Skeletal muscle tissue (tissue), 4 donors: ENCODE measurements around the gene FNDC3B. TPM values are rescaled to one million over a fixed set of nuclear protein-coding genes. Genes with fewer than 3 reads are reported as not detected.

Experiments
- H3K27ac ChIP-seq: one replicate; pipeline ENCODE4 v1.7.0; 2013; ENCODE audit warnings: mild to moderate bottlenecking, low read depth, low read length, inconsistent platforms
- H3K27me3 ChIP-seq, 3 donors: one replicate each; pipeline ENCODE4 v1.7.0; 2013; ENCODE audit warnings: low read length in 3 of 3; ENCODE audit not compliant: control insufficient read depth in 3 of 3, insufficient read depth in 3 of 3
- H3K36me3 ChIP-seq, 3 donors: one replicate each; pipeline ENCODE4 v1.7.0; 2013; ENCODE audit warnings: low read length in 3 of 3; ENCODE audit not compliant: control insufficient read depth in 3 of 3, insufficient read depth in 3 of 3
- H3K4me1 ChIP-seq, 3 donors: one replicate each; pipeline ENCODE4 v1.7.0; 2013; ENCODE audit warnings: low read length in 3 of 3, mild to moderate bottlenecking in 3 of 3; ENCODE audit not compliant: control insufficient read depth in 3 of 3, insufficient read depth in 3 of 3
- H3K4me3 ChIP-seq, 3 donors: one replicate each; pipeline ENCODE4 v1.7.0; 2013; ENCODE audit warnings: low read length in 3 of 3
- H3K9ac ChIP-seq, 3 donors: one replicate each; pipeline ENCODE4 v1.7.0; 2013; ENCODE audit warnings: low read length in 3 of 3, mild to moderate bottlenecking in 3 of 3, moderate library complexity in 2 of 3, low read depth in 1 of 3
- H3K9me3 ChIP-seq, 3 donors: one replicate each; pipeline ENCODE4 v1.7.0; 2013; ENCODE audit warnings: low read length in 3 of 3; ENCODE audit not compliant: control insufficient read depth in 3 of 3
- total RNA-seq: library from RNA; depleted of rRNA; stranded (reverse); fragments of >200 nt; gene quantifications from one replicate; pipeline ENCODE4 v1.2.3, GENCODE V29; 2014
- donor health status: Osteomylitis.

Gene FNDC3B
- total RNA-seq, 1 donor from 2014 or later: 140 TPM

DNA sequence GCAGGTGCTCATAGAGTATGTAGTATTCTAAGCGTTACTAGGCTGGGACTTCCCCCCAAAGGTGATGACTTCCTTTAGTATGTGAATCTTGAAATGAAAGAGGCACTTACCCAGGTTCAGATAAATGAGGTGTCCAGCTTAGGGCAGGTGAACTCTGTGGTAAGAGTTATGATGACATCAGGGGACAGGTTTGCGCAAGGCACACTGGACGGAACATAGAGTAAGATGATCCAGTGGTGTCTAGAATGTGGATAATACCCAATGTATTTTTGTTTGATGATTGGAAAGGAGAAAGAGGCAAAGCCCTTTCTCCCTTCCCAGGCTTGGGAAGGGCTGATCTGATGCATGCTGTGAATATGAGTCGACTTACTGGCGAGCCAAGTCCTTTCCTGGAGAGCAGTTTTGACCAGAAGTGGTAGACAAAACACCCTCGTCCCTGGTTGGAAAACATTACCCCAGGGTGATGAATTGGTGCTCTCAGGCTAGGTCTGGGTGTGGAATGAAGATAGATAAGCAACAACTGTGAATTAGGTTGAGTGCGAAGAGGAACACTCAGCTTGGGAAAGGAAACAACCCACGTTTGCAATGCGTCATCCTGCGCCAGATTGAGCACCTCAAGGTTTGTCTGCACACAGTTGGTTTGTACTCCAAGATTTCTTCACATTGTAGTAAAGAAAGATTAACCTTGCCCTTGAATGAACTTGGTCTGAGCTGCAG lies 284.7 kb downstream of the FNDC3B start:
- H3K9ac ChIP-seq: no peak overlapping the region
- H3K4me1 ChIP-seq: peaks cover 27 to 41% (median 28%) of the 10 kb centered on the region in 3 donors
- peaks cover 5 to 17% (median 17%) of the 10 kb centered on the region in 3 donors for H3K36me3 ChIP-seq

DNA sequence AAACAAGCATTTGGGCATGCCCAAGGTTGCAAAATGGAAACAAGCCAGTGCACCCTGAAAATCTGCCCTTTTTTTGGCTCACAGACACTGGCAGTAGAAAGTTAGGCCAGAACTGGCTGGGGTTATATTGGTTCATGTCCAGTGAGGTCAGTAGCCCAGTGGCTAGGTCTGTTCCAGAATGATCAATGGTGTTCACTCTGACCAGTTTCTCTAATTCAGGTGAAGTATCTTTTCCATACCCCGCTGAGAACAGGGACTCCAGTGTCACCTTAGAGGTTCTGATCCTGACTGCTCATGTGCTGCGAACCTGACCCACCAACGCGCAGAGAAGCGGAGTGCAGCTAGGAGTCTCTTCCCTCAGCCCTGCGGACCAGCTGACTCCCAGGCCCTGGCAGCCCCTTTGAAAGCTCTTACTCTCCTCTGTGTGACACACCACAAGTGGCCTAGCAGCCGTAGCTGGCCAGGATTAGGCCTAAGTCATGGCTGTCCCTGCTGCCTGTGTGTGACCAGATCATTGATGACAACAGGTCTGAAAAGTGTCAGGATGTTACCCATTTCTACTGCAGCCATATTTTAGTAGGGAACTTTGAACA lies 285.3 kb downstream of the FNDC3B start:
- no peak overlapping the region for H3K9ac ChIP-seq
- H3K27me3 ChIP-seq: no peaks in the 10 kb centered on the region
- H3K4me3 ChIP-seq: no peak overlapping the region
- H3K27ac ChIP-seq: peak overlapping the region; percentile 48
- no peaks in the 10 kb centered on the region for H3K9me3 ChIP-seq
- H3K36me3 ChIP-seq: peaks cover 6 to 22% (median 17%) of the 10 kb centered on the region in 3 donors
- peaks cover 20 to 35% (median 22%) of the 10 kb centered on the region in 3 donors for H3K4me1 ChIP-seq

More for the DNA sequence above, 284.7 kb downstream of the FNDC3B start:
- H3K9me3 ChIP-seq: no peaks in the 10 kb centered on the region
- H3K27ac ChIP-seq: peak overlapping the region; percentile 48
- no peaks in the 10 kb centered on the region for H3K27me3 ChIP-seq
- no peak overlapping the region for H3K4me3 ChIP-seq

DNA sequence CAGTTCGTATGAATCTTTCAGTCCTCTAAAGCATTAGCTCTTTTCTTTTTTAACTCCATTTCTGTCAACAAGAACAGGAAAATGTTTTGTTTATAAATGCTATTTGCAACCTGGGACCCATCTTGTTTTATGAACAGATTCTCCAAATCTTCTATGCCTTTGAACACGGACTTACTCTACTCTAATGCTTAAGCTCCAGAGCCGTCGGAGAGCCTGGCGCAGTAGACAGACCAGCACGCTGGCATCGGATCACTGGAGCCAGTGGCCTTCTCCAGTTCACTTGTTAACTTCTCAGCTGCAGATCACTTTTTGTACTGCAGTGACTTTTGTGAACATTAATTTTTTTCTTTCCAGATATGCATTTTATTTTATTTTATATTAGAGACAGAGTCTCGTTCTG lies 286.1 kb downstream of the FNDC3B start:
- Histone ChIP-seq H3K9me3 (no peaks in the 10 kb centered on the region), H3K27me3 (no peaks in the 10 kb centered on the region), H3K36me3 (peaks cover 13 to 28% (median 22%) of the 10 kb centered on the region in 3 donors), H3K9ac (no peak overlapping the region), H3K27ac (no peak overlapping the region), H3K4me1 (peaks cover 16 to 27% (median 17%) of the 10 kb centered on the region in 3 donors), H3K4me3 (no peak overlapping the region)

DNA sequence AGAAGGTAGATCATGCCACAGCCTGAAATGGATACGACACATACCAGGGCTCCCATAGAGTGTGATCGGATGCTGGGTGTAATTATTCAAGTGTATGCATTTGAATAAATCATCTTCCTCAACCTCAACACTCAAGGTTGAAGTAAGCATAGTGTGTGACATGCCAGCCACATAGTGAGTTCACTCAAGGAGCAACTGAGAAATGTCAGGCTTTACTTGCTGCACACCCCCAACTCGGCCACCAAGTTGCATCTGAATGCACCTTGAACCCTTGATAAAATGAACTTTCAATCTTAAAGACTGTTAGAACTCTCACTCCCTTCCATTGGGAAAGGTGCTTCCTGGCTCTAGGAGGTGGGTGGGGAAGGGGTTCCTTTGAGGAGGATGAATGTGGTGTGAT lies 287.6 kb downstream of the FNDC3B start:
- Histone ChIP-seq H3K27ac (no peak overlapping the region), H3K27me3 (no peaks in the 10 kb centered on the region), H3K9me3 (no peaks in the 10 kb centered on the region), H3K4me1 (peaks cover 8 to 19% (median 10%) of the 10 kb centered on the region in 3 donors), H3K4me3 (no peak overlapping the region), H3K9ac (no peak overlapping the region), H3K36me3 (peaks cover 13 to 35% (median 29%) of the 10 kb centered on the region in 3 donors)

DNA sequence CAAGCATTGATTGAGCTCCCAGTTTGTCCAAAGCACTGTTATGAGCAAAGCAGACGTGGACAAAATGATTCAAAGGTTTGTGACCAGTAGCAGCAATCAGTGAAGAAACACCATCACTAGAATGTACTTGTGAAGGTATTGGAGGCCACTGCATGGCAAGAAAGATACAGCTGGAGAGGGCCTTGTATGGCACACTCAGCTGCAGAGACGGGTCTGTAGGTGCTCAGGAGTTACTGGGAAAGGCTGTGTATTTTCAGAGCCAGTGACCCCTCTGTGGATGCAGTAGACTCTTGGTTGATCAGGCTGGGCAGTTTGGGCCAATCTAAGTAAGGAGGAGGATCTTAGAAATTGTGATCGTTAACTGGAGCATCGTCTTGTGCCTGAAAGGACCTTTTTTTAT lies 288.9 kb downstream of the FNDC3B start:
- Histone ChIP-seq H3K27me3 (no peaks in the 10 kb centered on the region), H3K4me1 (peaks cover 8 to 18% (median 10%) of the 10 kb centered on the region in 3 donors), H3K27ac (no peak overlapping the region), H3K9ac (no peak overlapping the region), H3K9me3 (no peaks in the 10 kb centered on the region), H3K36me3 (peaks cover 13 to 35% (median 29%) of the 10 kb centered on the region in 3 donors), H3K4me3 (no peak overlapping the region)

DNA sequence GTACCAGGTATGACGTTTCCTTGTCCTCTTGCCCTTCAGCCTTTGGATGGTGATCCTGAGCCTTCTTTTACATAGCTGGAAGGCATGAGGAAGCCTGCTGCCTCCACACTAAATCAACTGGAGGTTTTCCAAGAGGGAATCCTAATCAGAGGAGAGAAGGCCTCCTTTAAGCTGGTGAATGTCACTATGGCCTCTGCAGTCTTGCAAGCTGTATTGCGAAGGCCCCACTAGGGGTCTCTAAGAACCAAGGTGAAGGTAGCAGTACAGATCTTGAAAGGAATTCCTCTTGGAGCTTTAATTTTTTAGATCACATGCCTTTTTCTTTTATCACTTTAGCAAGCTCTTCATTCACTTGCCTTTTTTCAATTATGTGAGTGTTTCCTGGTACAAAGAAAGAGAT lies 289.7 kb downstream of the FNDC3B start:
- no peaks in the 10 kb centered on the region for H3K9me3 ChIP-seq
- H3K9ac ChIP-seq: no peak overlapping the region
- H3K27me3 ChIP-seq: no peaks in the 10 kb centered on the region
- H3K27ac ChIP-seq: no peak overlapping the region
- no peak overlapping the region for H3K4me3 ChIP-seq
- peaks cover 6 to 10% (median 7%) of the 10 kb centered on the region in 3 donors for H3K4me1 ChIP-seq
- peaks cover 18 to 41% (median 29%) of the 10 kb centered on the region in 3 donors for H3K36me3 ChIP-seq

DNA sequence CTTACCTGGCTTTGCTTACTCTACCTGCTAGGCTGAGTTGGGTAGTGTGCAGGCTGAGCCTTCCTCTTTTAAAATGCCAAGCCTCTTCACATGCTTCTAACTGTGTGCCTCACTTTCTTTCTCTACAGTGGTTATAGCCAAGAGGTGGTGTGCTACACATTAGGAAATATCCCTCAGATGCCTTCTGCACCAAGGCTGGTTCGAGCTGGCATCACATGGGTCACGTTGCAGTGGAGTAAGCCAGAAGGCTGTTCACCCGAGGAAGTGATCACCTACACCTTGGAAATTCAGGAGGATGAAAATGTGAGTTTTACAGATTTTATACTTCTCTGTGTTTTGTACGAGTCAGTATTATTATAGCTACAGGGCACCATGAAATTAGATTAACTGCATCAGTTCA lies 291.0 kb downstream of the FNDC3B start:
- Histone ChIP-seq H3K4me3 (no peak overlapping the region), H3K4me1 (no peaks in the 10 kb centered on the region), H3K9ac (no peak overlapping the region), H3K27ac (no peak overlapping the region), H3K9me3 (no peaks in the 10 kb centered on the region), H3K36me3 (peaks cover 18 to 32% (median 23%) of the 10 kb centered on the region in 3 donors), H3K27me3 (no peaks in the 10 kb centered on the region)

DNA sequence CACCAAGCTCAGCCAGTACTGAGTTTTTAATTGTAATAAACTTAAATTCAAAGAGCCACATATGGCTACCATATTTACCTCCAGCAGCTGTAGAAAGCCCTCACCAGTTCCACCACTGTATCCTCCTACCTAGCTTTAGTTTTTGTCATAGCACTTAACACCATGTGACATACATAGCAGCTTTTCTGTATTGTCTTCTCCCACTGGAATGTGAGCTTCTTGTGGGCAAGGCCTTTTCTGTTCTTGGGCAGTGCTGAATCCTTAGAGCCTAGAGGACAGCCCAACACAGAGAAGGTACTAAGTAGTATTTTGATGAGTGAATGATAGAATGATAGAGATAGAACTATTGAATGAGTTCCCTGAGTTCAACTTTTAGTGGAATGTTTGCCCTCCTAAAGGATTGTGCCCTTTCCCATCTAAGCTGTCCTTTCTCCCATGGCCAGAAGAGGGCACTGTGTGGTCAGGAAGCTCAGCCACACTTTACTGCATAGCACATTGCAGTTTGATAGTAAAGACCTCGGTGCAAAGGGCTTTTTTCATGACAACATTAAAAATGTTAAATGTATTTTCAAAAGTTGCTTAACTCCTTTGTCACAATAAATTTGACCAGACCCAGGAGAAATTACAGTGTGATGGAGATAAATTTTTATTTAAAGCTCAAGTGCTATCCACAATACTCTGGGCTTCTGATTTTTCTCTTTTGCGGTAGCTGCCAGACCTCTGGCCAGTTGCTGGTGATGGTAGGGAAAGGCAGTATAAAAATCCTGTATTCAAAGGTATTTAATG lies 293.1 kb downstream of the FNDC3B start:
- H3K4me3 ChIP-seq: no peak overlapping the region
- no peaks in the 10 kb centered on the region for H3K4me1 ChIP-seq
- no peaks in the 10 kb centered on the region for H3K9me3 ChIP-seq
- no peaks in the 10 kb centered on the region for H3K27me3 ChIP-seq
- H3K36me3 ChIP-seq: peaks cover 14 to 30% (median 30%) of the 10 kb centered on the region in 3 donors
- H3K27ac ChIP-seq: no peak overlapping the region
- H3K9ac ChIP-seq: no peak overlapping the region

DNA sequence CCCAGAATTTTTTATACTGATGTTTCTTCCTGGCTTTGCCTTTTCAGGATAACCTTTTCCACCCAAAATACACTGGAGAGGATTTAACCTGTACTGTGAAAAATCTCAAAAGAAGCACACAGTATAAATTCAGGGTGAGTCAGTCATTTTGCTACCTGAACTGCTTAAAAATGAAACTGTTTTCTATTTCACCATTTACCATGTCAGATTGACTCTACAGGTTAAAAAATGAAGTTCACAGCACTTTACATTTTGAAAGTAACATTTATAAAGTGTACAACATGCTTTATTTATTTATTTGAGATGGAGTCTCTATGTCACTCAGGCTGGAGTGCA lies 293.6 kb downstream of the FNDC3B start:
- H3K9me3 ChIP-seq: no peaks in the 10 kb centered on the region
- H3K4me1 ChIP-seq: no peaks in the 10 kb centered on the region
- H3K36me3 ChIP-seq: peaks cover 17 to 29% (median 26%) of the 10 kb centered on the region in 3 donors
- no peak overlapping the region for H3K27ac ChIP-seq
- no peak overlapping the region for H3K4me3 ChIP-seq
- no peaks in the 10 kb centered on the region for H3K27me3 ChIP-seq
- H3K9ac ChIP-seq: no peak overlapping the region
